ENCODE results near the gene HCFC1.

DNA sequence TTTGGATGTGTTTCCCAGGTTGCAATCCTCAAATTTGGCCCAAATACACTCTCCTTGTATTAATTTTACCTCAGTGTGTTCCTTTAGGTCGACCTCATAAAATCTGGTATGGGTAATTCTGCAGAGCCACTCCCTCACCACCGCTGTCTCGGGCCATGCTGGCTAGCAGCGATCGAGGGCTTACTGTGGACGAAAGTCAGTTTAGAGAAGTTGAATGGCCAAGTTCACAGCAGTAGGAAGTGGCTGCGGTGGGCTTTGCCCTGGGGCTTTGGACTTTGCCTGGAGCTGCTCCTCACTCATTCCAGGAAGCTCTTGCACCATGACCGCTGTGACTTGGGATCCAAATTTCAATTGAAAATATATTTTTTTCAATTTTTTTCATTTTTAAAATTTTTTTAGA lies 20.6 kb upstream of the HCFC1 start:
- no peak for TF ChIP-seq POLR2A (IDR thresholded peaks at IDR 0.05)
- TF ChIP-seq, protein P1, sequence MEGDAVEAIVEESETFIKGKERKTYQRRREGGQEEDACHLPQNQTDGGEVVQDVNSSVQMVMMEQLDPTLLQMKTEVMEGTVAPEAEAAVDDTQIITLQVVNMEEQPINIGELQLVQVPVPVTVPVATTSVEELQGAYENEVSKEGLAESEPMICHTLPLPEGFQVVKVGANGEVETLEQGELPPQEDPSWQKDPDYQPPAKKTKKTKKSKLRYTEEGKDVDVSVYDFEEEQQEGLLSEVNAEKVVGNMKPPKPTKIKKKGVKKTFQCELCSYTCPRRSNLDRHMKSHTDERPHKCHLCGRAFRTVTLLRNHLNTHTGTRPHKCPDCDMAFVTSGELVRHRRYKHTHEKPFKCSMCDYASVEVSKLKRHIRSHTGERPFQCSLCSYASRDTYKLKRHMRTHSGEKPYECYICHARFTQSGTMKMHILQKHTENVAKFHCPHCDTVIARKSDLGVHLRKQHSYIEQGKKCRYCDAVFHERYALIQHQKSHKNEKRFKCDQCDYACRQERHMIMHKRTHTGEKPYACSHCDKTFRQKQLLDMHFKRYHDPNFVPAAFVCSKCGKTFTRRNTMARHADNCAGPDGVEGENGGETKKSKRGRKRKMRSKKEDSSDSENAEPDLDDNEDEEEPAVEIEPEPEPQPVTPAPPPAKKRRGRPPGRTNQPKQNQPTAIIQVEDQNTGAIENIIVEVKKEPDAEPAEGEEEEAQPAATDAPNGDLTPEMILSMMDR (IDR thresholded peaks at IDR 0.05): no peak
